Neuronal stem cell (in vitro differentiated cells): ENCODE measurements around the gene NSFL1C.
A peak's percentile ranks its signal among the peaks of the same experiment; 100 is the strongest.

Experiments used
- DNase-seq: peaks from one replicate; pipeline ENCODE4 v3.0.0-alpha.2; 2013; ENCODE audit warnings: low spot score
- H2AFZ ChIP-seq: one replicate; pipeline ENCODE4 v1.6.1; 2013; ENCODE audit warnings: mild to moderate bottlenecking, low read length, inconsistent platforms
- H2AK5ac ChIP-seq: 2 replicates; pipeline ENCODE4 v1.6.1; 2013; ENCODE audit warnings: low read depth, mild to moderate bottlenecking, inconsistent platforms, low read length, moderate library complexity, mixed read lengths
- H2BK120ac ChIP-seq: 2 replicates; pipeline ENCODE4 v1.6.1; 2013; ENCODE audit warnings: low read depth, mild to moderate bottlenecking, inconsistent platforms, low read length, moderate library complexity, mixed read lengths
- H2BK12ac ChIP-seq: one replicate; pipeline ENCODE4 v1.6.1; 2013; ENCODE audit warnings: low read length, inconsistent platforms
- H2BK15ac ChIP-seq: 2 replicates; pipeline ENCODE4 v1.6.1; 2013; ENCODE audit warnings: mild to moderate bottlenecking, low read length, inconsistent platforms, mixed read lengths
- H2BK5ac ChIP-seq: one replicate; pipeline ENCODE4 v1.6.1; 2013; ENCODE audit warnings: inconsistent platforms, mild to moderate bottlenecking, low read length, moderate library complexity
- H3K14ac ChIP-seq: one replicate; pipeline ENCODE4 v1.6.1; 2013; ENCODE audit warnings: low read length, inconsistent platforms
- H3K18ac ChIP-seq: 2 replicates; pipeline ENCODE4 v1.6.1; 2013; ENCODE audit warnings: low read length, inconsistent platforms
- H3K23ac ChIP-seq: 2 replicates; pipeline ENCODE4 v1.6.1; 2013; ENCODE audit warnings: low read depth, mild to moderate bottlenecking, mixed read lengths, low read length, inconsistent platforms; ENCODE audit not compliant: poor library complexity
- H3K27ac ChIP-seq: replicated peaks from 3 replicates; pipeline ENCODE4 v1.5.1; 2013; ENCODE audit warnings: low read length, inconsistent platforms
- H3K27me3 ChIP-seq, 3 experiments: 2 replicates each; pipeline ENCODE4 v1.6.1; 2013; ENCODE audit warnings: low read length in 3 of 3, mild to moderate bottlenecking in 2 of 3, inconsistent platforms in 1 of 3, low read depth in 1 of 3, mixed read lengths in 1 of 3, moderate library complexity in 1 of 3; ENCODE audit not compliant: control insufficient read depth in 3 of 3, insufficient read depth in 3 of 3
- H3K36me3 ChIP-seq, 2 donors: replicated peaks in 1 of 2; 2 replicates each; pipeline ENCODE4 v1.6.1; 2013; ENCODE audit warnings: low read length in 2 of 2; ENCODE audit not compliant: control insufficient read depth in 2 of 2, insufficient read depth in 2 of 2
- H3K4ac ChIP-seq: 2 replicates; pipeline ENCODE4 v1.6.1; 2013; ENCODE audit warnings: inconsistent platforms, mild to moderate bottlenecking, low read length, moderate library complexity
- H3K4me1 ChIP-seq, 2 donors: 1 replicate in 1 of 2; 2 replicates in 1 of 2; pipeline ENCODE4 v1.6.1; 2013; ENCODE audit warnings: low read length in 2 of 2, low read depth in 1 of 2; ENCODE audit not compliant: control insufficient read depth in 2 of 2, insufficient read depth in 1 of 2
- H3K4me2 ChIP-seq: one replicate; pipeline ENCODE4 v1.6.1; 2013; ENCODE audit warnings: mild to moderate bottlenecking, low read length, inconsistent platforms; ENCODE audit not compliant: insufficient read depth, poor library complexity, severe bottlenecking
- H3K4me3 ChIP-seq, 2 donors: 2 replicates each; pipeline ENCODE4 v1.5.1; 2013; ENCODE audit warnings: low read length in 2 of 2, mild to moderate bottlenecking in 2 of 2, inconsistent platforms in 1 of 2, moderate library complexity in 1 of 2
- H3K79me1 ChIP-seq: one replicate; pipeline ENCODE4 v1.6.1; 2013; ENCODE audit warnings: low read depth, mild to moderate bottlenecking, inconsistent platforms, low read length, moderate library complexity
- H3K9ac ChIP-seq: one replicate; pipeline ENCODE4 v1.6.1; 2013; ENCODE audit warnings: mild to moderate bottlenecking, low read depth, low read length, inconsistent platforms; ENCODE audit not compliant: poor library complexity
- H3K9me3 ChIP-seq, 2 donors: replicated peaks in 1 of 2; 2 replicates each; pipeline versions ENCODE3 to v1.6.1; 2013; ENCODE audit warnings: low read length in 2 of 2, mild to moderate bottlenecking in 2 of 2, inconsistent platforms in 1 of 2, low read depth in 1 of 2, mixed read lengths in 1 of 2, moderate library complexity in 1 of 2; ENCODE audit not compliant: control insufficient read depth in 2 of 2, insufficient read depth in 1 of 2
- H4K8ac ChIP-seq: one replicate; pipeline ENCODE4 v1.6.1; 2013; ENCODE audit warnings: low read depth, mild to moderate bottlenecking, inconsistent platforms, low read length, moderate library complexity
- H4K91ac ChIP-seq: one replicate; pipeline ENCODE4 v1.6.1; 2013; ENCODE audit warnings: low read length, low read depth, mild to moderate bottlenecking, inconsistent platforms; ENCODE audit not compliant: poor library complexity
- WGBS, 2 donors: extraction: QIAGEN DNeasy Blood & Tissue Kit; methylation state at CpG; one replicate each; pipeline ENCODE4 v1.1.7; 2013; ENCODE audit warnings: missing lambda C conversion rate in 2 of 2, mixed read lengths in 1 of 2; ENCODE audit not compliant: insufficient read length in 2 of 2, insufficient replicate concordance in 1 of 2; ENCODE audit errors: extremely low coverage in 2 of 2; 5-methylcytosine and 5-hydroxymethylcytosine counted together

NSFL1C gene

GRCh38 chr20:1468117-1468624, 1.5 kb upstream of the NSFL1C start:
- Histone ChIP-seq H4K91ac (no peak overlapping the region), H2BK5ac (no peak overlapping the region), H3K9me3 (no peaks in the 10 kb centered on the region), H3K14ac (no peak overlapping the region), H3K4me2 (no peak overlapping the region), H3K36me3 (peaks cover 9 to 24% of the 10 kb centered on the region in 2 donors), H3K18ac (no peak overlapping the region), H3K9ac (no peak overlapping the region), H3K23ac (no peak overlapping the region), H2BK15ac (no peak overlapping the region), H4K8ac (no peak overlapping the region), H3K27me3 (peaks cover 0 to 5% (median 0%) of the 10 kb centered on the region in 3 experiments), H2AK5ac (no peak overlapping the region), H2AFZ (peak overlapping the region; percentile 85), H3K79me1 (peaks cover 15% of the 10 kb centered on the region), H3K4ac (no peak overlapping the region), H2BK120ac (no peak overlapping the region), H2BK12ac (no peak overlapping the region), H3K27ac (no peak overlapping the region), H3K4me1 (peaks cover 8 to 10% of the 10 kb centered on the region in 2 donors), H3K4me3 (no peak overlapping the region)
- no CpG with 5 or more reads among the region's 7 CpGs for WGBS, 2 donors
- no peak for DNase-seq

GRCh38 chr20:1467355-1468116, 887 bp upstream of the NSFL1C start:
- Histone ChIP-seq H3K4ac (no peak overlapping the region), H2BK5ac (no peak overlapping the region), H2BK12ac (no peak overlapping the region), H2BK15ac (no peak overlapping the region), H3K27ac (no peak overlapping the region), H2BK120ac (no peak overlapping the region), H3K9ac (no peak overlapping the region), H3K14ac (no peak overlapping the region), H3K27me3 (no peaks in the 10 kb centered on the region), H4K8ac (no peak overlapping the region), H3K23ac (no peak overlapping the region), H3K18ac (no peak overlapping the region), H2AFZ (peak overlapping the region; percentile 85), H3K4me1 (peaks cover 7 to 10% of the 10 kb centered on the region in 2 donors), H3K4me3 (peak overlapping the region in 1 of 2 donors; percentile 29), H4K91ac (no peak overlapping the region), H2AK5ac (no peak overlapping the region), H3K79me1 (peaks cover 15% of the 10 kb centered on the region), H3K4me2 (no peak overlapping the region), H3K36me3 (peaks cover 12 to 30% of the 10 kb centered on the region in 2 donors), H3K9me3 (no peaks in the 10 kb centered on the region)
- DNase-seq, result no peak
- no CpG with 5 or more reads among the region's 22 CpGs for WGBS, 2 donors

- no peak overlapping the region for H2AK5ac ChIP-seq
- H3K27me3 ChIP-seq, result no peaks in the 10 kb centered on the region
- peaks cover 14 to 32% of the 10 kb centered on the region in 2 donors for H3K36me3 ChIP-seq
- DNase-seq, result no peak
- H3K4me1 ChIP-seq, result peaks cover 7 to 10% of the 10 kb centered on the region in 2 donors
- no CpG with 5 or more reads among the region's 7 CpGs for WGBS, 2 donors
- no peak overlapping the region for H3K27ac ChIP-seq
- no peak overlapping the region for H3K18ac ChIP-seq
- H3K14ac ChIP-seq, result no peak overlapping the region
- no peak overlapping the region for H4K8ac ChIP-seq
- peaks cover 15% of the 10 kb centered on the region for H3K79me1 ChIP-seq
- no peak overlapping the region for H3K4me2 ChIP-seq
- no peak overlapping the region for H4K91ac ChIP-seq
- H2BK12ac ChIP-seq, result no peak overlapping the region
- H3K4ac ChIP-seq, result no peak overlapping the region
- H3K23ac ChIP-seq, result no peak overlapping the region
- H2BK120ac ChIP-seq, result no peak overlapping the region
- H2AFZ ChIP-seq, result peak overlapping the region; percentile 85
- no peak overlapping the region for H3K9ac ChIP-seq
- peak overlapping the region in 1 of 2 donors; percentile 29 for H3K4me3 ChIP-seq
- H3K9me3 ChIP-seq, result no peaks in the 10 kb centered on the region
- no peak overlapping the region for H2BK5ac ChIP-seq
- H2BK15ac ChIP-seq, result no peak overlapping the region
These were observed 369 bp upstream of the NSFL1C start for GRCh38 chr20:1467082-1467354.

GRCh38 chr20:1465470-1466210, 1.0 kb downstream of the NSFL1C start:
- Histone ChIP-seq H3K23ac (no peak overlapping the region), H3K4me1 (peaks cover 7 to 10% of the 10 kb centered on the region in 2 donors), H3K9me3 (no peaks in the 10 kb centered on the region), H3K27ac (no peak overlapping the region), H3K79me1 (peaks cover 15% of the 10 kb centered on the region), H3K27me3 (no peaks in the 10 kb centered on the region), H3K36me3 (peaks cover 17 to 46% of the 10 kb centered on the region in 2 donors), H2BK12ac (no peak overlapping the region), H2BK5ac (no peak overlapping the region), H3K18ac (no peak overlapping the region), H3K4me2 (peak overlapping the region; percentile 83), H4K91ac (no peak overlapping the region), H2AFZ (peak overlapping the region; percentile 96), H2BK120ac (no peak overlapping the region), H4K8ac (no peak overlapping the region), H2AK5ac (no peak overlapping the region), H3K9ac (no peak overlapping the region), H2BK15ac (no peak overlapping the region), H3K4me3 (peak overlapping the region; percentile 97 to 100), H3K14ac (no peak overlapping the region), H3K4ac (no peak overlapping the region)
- DNase-seq, result no peak
- WGBS, 2 donors, result no CpG with 5 or more reads among the region's 12 CpGs
